SK-N-SH treated with all-trans-retinoic acid at 6 μM for 48 hours (cell line): ENCODE data around the gene SMIM1.

ENCODE experiments used
- ARNTL ChIP-seq: fragments of 450-650 bp; formaldehyde crosslinking; IDR thresholded peaks from 2 replicates; pipeline ENCODE4 v1.5.0; 2020; ENCODE audit warnings: low read depth, mild to moderate bottlenecking, moderate library complexity, borderline replicate concordance
- CSDC2 ChIP-seq: fragments of 250-450 bp; sonication (Bioruptor Pico); IDR thresholded peaks from 2 replicates; pipeline ENCODE4 v1.5.0; 2020; ENCODE audit warnings: mild to moderate bottlenecking, moderate library complexity
- ZFP3 ChIP-seq: fragments of 250-450 bp; sonication (Bioruptor Pico); IDR thresholded peaks from 2 replicates; pipeline ENCODE4 v1.5.0; 2020; ENCODE audit warnings: mild to moderate bottlenecking, moderate library complexity
- ZFP30 ChIP-seq: fragments of 450-650 bp; formaldehyde crosslinking; IDR thresholded peaks from 2 replicates; pipeline ENCODE4 v1.5.0; 2022; ENCODE audit warnings: mild to moderate bottlenecking, moderate library complexity
- ZNF565 ChIP-seq: fragments of 450-650 bp; formaldehyde crosslinking; conservative IDR thresholded peaks from 2 replicates; pipeline ENCODE4 v1.5.0; 2020; ENCODE audit warnings: low read depth, mild to moderate bottlenecking, moderate library complexity

GRCh38 chr1:3733883-3734589 is 38.5 kb upstream of the SMIM1 start:
- no peak for TF ChIP-seq ARNTL (CRISPR knock-in tag)
- TF ChIP-seq ZNF565 (CRISPR knock-in tag): no peak
- TF ChIP-seq ZFP3 (CRISPR knock-in tag): no peak
- no peak for TF ChIP-seq CSDC2 (CRISPR knock-in tag)
- no peak for TF ChIP-seq ZFP30 (CRISPR knock-in tag)
